Embryonic facial prominence (tissue), 1 donor: ENCODE data around the gene REPIN1.

Experiments
- DNase-seq: peaks from one replicate; pipeline ENCODE4 v3.0.0-alpha.2; 2016; ENCODE audit errors: extremely low spot score

The REPIN1 gene

DNA sequence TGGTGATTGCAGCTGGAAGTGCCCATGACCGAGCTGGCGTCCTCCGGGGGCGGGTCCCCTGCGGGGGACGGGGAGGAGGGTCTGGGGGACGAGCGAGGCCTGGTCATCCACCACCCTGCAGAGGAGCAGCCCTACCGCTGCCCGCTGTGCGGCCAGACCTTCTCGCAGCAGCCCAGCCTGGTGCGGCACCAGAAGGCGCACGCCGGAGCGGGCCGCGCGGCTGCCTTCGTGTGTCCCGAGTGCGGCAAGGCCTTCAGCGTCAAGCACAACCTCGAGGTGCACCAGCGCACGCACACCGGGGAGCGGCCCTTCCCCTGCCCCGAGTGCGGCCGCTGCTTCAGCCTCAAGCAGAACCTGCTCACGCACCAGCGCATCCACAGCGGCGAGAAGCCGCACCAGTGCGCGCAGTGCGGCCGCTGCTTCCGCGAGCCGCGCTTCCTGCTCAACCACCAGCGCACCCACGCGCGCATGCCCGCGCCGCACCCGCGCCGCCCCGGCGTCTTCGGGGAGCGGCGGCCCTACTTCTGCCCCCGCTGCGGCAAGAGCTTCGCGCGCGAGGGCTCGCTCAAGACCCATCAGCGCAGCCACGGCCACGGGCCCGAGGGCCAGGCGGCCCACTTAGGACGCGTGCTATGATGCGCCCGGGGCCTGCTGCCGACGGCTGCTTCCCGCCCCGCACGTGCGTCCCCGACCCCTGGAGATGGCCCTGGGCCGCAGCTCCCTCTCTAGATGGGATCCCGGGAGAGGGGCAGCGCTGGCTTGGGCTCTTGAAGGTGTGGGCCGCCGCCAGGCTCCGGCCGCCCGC, 39.2 kb downstream of the REPIN1 start:
- DNase-seq = no peak

DNA sequence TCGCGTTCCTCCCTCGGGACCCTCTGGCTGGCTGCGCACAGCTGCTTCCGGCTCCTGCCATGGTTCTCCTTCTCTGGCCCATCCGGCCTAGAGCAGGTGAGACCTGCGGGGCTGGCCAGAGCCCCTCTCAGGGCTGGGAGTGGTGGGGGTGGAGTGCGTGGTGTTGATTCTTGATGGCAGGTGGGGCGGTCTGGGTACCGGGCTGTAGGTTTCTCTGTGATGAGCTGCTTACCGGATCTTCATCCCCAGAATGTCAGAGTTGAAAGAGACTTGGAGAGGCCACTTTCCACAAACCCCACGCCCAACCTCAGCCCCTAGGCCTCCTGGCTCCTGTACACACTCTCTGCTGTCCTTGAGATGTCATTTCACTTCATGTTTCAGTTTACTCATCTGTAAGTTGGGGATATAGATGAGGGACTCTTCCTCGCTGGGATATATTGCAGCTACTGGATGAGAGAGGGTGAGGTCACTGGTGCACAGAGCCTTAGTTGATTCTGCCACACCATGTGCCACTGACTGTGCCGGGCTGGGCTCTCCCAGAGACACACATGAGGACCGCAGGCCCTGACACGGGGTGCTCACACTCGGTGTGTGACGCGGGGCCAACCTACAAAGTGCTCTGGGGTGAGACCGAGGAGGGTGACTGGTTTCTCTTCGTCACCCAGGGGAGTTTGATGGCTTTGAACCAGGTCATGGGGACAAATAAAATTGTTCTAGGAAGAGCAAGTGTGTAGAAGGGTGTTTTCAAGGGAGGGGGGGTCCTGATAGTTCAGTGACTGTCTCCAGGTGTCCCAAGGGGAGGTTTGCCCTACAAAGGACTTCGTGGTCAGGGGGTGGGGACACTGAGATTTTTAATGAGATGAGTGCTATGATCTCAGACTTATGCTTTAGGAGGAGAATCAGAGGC, 40.0 kb downstream of the REPIN1 start:
- DNase-seq = no peak

DNA sequence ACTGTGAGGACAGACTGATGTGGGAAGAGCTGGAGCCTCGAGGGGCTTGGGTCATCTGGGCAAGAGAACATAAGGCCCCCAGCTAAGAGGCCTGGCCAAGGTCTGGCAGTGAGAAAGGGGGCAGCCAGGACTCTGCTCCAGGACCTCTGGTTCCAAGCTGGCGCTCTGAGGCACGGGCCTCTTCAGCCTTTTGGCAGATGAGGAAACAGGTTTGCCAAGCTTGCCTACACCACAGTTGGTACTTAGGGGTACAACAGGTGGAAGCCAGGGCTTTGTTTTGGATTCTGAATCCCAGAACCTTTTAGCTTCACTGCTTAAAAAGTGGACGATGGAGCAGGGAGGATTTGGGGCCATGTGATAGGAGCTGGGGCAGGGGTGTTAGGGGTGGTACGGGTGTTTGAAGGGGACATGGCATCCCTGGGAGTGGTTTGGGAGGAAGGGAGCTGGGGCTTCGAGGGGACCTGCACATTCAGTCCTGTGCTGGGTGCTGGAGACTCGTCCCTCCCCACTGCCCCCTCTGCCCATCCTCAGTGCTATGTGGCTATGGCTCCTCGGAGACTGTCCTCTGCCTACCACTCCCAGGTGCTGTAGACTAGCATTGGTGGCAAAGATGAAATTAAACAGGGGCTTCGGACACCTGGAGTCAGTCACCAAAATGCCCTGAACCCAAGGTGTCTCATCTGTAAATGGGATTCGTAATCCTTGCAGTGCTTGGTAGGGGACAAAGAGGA, 40.8 kb downstream of the REPIN1 start:
- no peak for DNase-seq

DNA sequence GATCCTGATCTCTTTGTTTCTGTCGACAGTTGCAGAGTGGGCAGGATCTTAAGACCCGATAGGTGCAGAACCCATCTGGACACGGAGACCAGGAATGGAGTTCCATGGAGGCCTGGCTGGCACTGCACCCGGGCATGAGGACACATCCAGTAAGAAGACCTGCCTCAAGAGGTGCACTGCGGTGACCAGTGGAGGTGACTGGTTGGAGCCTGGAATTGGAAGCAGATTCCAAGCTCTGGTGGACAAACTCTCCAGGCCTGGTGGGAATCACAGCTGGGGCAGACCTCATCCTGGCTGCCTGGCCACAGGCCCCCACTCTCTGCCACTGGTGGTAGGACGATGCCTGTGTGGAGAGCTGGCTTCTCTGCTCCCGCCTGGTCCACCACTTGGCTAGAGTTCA, 41.5 kb downstream of the REPIN1 start:
- DNase-seq = no peak

DNA sequence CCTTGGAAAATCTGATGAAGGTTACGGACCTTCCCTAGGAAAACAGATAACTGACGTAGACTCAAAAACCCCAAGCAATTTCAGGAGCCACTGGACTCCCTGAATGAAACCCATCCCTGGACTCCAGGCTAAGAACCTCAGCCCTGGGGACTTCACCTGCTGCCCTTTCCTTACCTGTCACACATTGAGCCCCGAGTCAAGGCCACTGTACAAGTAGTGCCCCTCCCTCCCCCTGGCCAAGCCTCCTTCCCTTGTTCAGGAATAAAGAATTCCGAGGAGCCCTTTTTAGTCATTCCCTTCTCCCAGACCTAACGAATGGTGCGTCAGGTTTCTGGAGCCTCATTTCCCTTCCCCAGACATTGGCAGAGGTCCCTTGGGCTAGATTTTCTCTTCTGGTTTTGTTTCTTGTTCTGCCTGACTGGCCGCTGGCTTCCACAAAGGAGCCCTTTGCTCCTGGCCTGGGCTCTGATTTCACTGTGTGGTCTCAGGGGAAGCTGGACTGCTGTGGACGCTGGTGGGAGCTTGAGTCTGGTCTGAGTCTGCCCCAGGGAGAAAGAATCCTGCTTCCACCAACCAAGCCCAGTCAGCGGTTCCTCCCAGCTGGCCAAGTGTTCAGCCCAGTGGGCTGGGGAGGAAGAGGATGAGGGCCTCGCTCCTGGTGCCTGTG, 42.2 kb downstream of the REPIN1 start:
- DNase-seq = no peak

DNA sequence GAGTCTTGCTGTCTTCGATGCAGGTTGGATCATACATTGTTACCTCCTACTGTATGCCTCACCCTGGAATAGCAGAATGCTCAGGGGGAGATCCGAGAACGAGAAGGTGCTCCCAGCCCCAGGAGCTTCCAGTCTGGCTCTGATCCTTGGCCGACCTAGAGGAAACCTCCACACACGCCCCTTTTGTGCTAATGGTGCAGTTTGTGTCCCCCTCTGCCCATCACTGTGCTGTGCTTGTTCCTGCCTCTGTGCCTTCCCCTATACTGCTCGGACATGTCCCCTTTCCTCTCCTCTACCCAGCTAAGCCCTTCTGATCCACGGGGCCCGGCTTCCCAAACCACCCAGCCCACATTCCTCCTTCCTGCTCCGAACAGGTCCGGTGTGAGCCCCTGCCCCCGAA, 43.0 kb downstream of the REPIN1 start:
- no peak for DNase-seq

DNA sequence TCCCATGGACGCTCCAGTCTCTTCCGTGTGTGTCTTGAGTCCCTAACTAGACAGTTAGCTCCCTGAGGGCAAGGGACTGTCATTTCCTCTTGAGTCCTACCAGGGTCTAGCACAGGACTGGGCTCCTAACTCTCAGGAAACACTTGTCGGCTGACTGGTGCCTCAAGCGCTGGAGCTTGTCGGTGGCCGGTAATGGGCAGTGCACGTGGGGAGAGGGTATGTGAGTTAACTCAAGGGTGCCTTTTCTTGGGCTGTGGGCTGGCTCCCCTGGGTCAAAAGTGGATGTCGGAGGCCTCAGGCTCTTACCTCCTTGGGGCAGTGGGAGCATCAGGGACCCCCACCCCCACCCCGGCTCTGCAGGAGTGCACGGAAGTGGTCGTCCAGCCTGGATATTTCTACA, 43.4 kb downstream of the REPIN1 start:
- no peak for DNase-seq

DNA sequence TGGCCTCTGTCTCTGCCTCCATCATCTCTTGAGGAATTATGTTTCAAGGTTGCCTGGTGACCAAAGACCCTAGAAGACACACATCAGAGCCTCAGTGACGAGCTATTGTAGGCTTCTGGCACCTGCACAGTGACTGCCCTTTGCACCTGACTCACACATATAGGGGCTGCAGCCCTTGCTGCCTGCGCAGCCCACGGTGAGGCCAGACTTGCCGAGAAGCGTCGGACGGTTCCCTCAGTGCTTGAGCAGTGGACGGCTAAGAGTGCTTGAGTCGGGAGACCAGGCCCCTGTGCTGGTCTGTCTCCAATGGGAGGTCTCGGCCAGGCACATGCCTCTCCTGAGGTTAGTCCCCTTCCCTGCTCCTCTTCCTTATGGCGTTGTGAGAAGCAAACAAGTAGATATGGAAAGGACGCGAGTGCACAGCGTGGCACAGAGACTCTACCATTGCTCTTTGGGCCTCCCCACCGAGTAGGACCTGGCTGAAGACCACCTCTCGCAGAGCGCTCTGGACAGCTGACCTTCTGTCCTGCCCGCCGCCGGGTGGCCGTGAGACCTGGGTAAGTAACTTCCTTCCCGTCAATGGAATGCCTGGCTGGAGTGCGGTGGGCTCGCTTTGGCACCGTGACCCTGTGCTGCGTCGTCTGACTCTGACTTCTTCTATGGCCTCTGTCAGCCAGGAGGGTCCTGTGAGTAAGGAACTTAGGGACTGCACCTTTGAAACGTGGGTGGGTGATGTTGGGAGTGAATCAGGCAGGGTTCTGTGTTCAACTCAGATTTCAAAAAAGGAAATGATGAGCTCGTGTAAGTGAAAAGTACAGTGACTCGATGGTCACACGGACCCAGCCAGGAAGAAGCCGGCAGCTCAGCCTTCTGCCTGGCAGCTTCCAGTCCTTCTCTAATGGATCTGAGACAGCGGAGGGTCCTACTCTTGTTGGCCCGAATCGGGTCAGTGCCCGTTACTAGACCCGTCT, 44.2 kb downstream of the REPIN1 start:
- DNase-seq = no peak

DNA sequence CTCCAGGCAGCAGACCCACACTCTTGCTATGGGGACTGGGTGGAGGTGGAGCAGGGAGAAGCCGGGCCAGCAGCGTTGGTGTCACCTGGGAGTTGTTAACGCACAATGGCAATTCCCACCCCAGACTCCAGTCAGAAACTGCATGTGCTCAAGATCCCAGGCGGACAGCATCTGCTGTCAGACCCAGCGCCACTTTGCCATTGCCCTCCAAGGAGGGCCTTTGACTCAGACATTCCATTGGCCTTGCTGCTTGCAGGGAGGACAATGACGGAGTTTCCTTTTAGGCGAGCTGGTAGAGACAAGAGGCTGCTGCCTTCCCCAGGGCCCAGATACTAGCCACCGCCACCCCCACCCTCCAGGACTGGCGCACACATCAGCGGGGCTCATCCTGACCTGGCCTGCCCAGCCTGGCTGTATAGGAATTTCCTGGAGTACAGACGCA, 45.0 kb downstream of the REPIN1 start:
- DNase-seq = no peak

DNA sequence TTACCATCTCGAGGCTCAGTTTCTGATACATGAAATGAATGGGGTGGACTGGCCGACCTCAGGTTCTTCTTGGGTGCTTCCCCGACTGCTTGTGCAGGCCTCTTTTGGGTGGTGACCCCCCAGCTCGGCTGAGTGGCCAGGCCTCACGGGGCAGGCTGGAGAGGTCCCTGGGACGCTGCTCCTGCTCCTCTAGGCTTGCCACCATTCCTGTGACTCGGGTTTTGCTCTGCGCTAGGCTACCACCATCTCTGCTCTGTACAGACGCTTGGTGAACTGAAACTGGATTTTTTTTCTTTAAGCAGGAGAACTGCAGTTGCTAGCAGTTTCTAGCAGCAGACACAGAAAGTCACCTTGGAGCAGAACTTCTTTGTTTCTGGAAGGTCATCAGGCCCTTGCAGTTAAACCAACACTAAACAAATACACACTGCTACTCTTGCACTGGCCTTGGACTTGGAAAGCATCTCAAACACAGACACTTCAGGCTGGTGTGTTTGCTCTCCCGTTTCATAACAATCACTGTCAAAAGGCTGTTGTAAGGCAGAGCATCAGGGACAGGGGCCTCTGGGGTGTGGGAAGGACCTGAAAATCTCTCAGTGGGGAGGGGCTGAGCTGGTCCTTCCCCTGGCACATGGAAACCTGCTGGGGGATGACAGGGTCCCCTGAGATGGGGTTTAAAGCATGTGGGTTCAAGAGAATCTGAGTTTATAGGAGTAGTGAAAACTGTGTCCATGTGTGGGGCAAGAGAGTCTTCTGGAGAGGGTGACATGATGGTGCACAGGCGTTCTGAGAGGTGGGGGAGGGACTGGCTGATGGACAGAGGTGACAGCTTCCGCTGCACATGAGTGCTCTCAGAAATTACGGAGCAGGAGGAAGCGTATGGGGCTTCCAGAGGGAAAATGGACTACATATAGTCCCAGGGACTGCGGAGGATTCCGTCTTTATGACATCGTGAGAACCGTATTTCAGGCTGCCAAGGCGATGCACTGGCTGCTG, 46.8 kb downstream of the REPIN1 start:
- no peak for DNase-seq

DNA sequence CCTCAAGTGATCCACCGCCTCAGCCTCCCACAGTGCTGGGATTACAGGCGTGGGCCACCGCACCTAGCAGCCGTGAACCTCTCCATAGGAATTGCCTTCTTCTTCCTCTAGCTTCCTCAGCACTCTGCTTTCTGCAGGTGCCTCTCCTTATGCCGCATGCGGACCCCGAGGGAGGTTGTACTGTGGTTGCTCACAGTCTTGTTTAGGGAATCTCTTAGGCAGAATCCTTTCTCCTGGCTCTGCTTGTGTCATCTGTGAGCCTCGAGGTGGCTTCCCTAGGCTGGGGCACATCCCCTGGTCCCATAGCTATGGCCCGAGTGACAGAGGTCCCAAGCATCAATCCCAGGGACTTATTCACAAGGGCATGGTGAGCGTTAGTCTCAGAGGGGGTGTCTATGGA, 48.6 kb downstream of the REPIN1 start:
- DNase-seq = no peak

DNA sequence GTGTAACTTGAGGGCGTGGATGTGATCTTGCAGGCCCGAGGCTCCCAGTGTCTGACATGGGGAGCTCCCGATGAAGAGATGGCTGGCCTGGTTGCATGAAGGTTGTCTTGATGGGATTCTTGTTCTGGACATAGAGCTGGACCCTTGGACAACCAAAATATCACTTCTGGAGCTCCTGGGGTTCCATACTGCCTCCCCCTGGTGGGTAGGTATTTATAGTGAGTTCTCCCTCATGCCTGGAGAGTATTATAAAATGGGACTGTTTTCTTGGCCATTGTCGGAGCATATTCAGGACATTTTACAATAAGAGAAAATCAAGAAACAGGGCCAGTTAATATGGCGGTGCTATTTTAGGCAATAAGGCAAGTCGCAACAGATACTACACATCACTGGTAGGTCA, 49.2 kb downstream of the REPIN1 start:
- no peak for DNase-seq

DNA sequence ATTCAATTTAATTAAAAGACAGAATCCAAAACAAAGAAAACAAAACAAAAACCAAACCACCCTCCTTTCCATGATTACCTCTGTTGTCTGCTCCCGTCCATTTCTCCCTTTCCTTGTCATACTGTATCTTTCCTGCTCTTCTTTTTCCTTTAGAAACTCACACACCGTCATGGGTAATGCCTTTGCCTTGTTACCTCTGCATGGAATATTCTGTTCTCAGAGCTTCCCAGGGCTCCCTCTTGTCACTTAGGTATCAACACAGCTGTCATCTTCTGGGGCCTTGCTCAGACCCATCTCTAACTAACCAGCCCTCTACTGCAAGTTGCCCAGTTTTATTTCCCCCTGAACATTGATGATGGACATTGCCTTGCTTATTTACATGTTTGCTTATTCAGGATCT, 51.6 kb downstream of the REPIN1 start:
- no peak for DNase-seq

DNA sequence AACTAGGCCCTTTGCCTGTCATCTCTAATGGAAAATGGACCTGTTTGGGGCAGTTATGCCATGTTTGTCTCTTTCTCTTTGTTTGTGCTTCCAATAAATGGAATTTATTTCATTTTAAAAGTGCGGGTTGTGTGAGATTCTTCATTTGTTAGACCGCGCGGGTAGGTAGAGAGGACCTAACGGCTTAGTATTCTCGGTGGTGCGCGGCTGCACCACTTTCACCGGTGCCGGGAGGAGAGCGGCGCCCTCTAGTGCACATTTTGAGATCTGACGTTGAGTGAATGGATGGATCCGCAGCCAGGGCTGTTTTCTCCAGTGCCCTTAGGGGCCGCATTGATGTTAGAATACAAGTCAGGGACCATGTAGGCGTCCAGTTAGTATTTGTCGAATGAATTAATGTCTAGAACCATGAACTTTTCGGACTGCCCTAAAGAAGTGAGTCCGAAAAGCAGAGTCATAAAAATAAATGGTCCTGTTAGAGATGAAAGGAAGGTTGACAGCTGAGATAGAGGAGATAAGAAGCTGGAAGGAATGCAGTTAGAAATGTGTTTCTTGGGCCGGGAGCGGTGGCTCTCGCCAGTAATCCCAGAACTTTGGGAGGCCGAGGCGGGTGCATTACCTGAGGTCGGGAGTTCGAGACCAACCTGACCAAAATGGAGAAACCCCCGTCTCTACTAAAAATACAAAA, 52.5 kb downstream of the REPIN1 start:
- peak; percentile 36 for DNase-seq

DNA sequence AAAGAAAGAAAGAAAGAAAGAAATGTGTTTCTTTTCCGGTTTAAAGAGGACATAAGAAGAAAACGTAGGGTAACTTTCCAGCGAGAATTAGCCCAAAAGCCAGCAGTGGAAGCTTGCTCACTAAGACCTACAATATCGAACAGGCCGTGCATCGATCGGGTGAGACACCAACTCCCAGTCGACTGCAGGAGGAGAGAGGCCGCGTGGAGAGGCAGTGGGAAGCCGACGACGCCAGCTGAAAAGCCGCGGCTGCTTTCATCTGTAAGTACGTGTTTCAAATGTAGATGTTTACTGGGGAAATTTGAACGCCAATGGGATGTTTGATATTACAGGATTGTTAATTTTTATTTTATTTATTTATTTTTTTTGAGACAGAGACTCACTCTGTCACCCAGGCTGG, 53.2 kb downstream of the REPIN1 start:
- DNase-seq = no peak
